Kidney (tissue), 14 donors: ENCODE data around the gene PLCB4. TPM values are rescaled to one million over a fixed set of nuclear protein-coding genes. Genes with fewer than 3 reads are reported as not detected.

Experiments used
- DNase-seq, 5 donors: peaks; one replicate each; pipeline ENCODE4 v3.0.0-alpha.2; 2013 to 2020
- FAIRE-seq: peaks from 2 replicates; lab custom pipeline; 2012; peaks lifted over from hg19 to GRCh38; lab: Jason Lieb, UNC
- H3K27ac ChIP-seq, 2 donors: one replicate each; pipeline ENCODE4 v1.7.0; 2013; ENCODE audit warnings: low read depth in 2 of 2, low read length in 2 of 2, inconsistent platforms in 1 of 2
- H3K27me3 ChIP-seq: one replicate; pipeline ENCODE4 v1.7.1; 2013; ENCODE audit warnings: low read length, inconsistent platforms; ENCODE audit not compliant: control insufficient read depth, insufficient read depth
- H3K36me3 ChIP-seq, 3 donors: one replicate each; pipeline versions ENCODE4 v1.7.0 to v1.7.1; 2013; ENCODE audit warnings: low read length in 3 of 3, control low read depth in 1 of 3, inconsistent platforms in 1 of 3; ENCODE audit not compliant: insufficient read depth in 3 of 3, control insufficient read depth in 2 of 3
- H3K4me1 ChIP-seq, 3 donors: one replicate each; pipeline versions ENCODE4 v1.7.0 to v1.7.1; 2013; ENCODE audit warnings: low read length in 3 of 3, inconsistent platforms in 1 of 3, low read depth in 1 of 3; ENCODE audit not compliant: control insufficient read depth in 2 of 3, insufficient read depth in 2 of 3
- H3K4me3 ChIP-seq, 3 donors: one replicate each; pipeline versions ENCODE4 v1.7.0 to v1.8.1; 2013; ENCODE audit warnings: low read length in 3 of 3, control low read depth in 1 of 3, inconsistent platforms in 1 of 3
- H3K9ac ChIP-seq, 3 donors: one replicate each; pipeline versions ENCODE4 v1.7.0 to v1.7.1; 2013; ENCODE audit warnings: low read length in 3 of 3, control low read depth in 1 of 3, inconsistent platforms in 1 of 3
- H3K9me3 ChIP-seq, 3 donors: one replicate each; pipeline versions ENCODE4 v1.7.0 to v1.7.1; 2013; ENCODE audit warnings: low read length in 3 of 3, control low read depth in 1 of 3, inconsistent platforms in 1 of 3; ENCODE audit not compliant: control insufficient read depth in 2 of 3, insufficient read depth in 1 of 3
- intact Hi-C: fragments of 100-400 bp; cut with DNase I; formaldehyde crosslinking; loops from one replicate; pipeline ENCODE4 v1.11.1; 2022
- polyA plus RNA-seq: library from polyadenylated mRNA; stranded (reverse); fragments of 350-450 nt; fragmentation: Illumina TruSeq; extraction: RNeasy Lipid Tissue Mini Kit (QIAGEN cat#74804); gene quantifications from one replicate; pipeline ENCODE4 v1.2.3, GENCODE V29; 2014; ENCODE audit warnings: low read depth, low replicate concordance; ENCODE audit not compliant: insufficient read depth
- total RNA-seq: library from RNA; stranded (reverse); fragmentation: NEBNext Ultra II Directional; extraction: Animal tissue kit (Norgen Biotek cat#: 25700); gene quantifications from one replicate; pipeline ENCODE4 v1.2.1, GENCODE V29; 2021
- TF ChIP-seq, protein P1 (sequence below): IDR thresholded peaks from 3 replicates; pipeline ENCODE4 v1.5.1; 2012; ENCODE audit warnings: mild to moderate bottlenecking, moderate library complexity, borderline replicate concordance; ENCODE audit not compliant: insufficient read depth; ENCODE audit errors: extremely low read depth
- donor health status: control.
- donor health status: control.
- donor health status: control.
- donor health status: control.
- donor health status: control.
- donor health status: DM: yes; HTN: yes; CAD: no.
- donor health status: Normal renal cell carcinoma (clear cell type).

The PLCB4 gene
- total and polyA plus RNA-seq, 2 donors from 2014 or later, result 2.8 to 17.7 TPM

DNA sequence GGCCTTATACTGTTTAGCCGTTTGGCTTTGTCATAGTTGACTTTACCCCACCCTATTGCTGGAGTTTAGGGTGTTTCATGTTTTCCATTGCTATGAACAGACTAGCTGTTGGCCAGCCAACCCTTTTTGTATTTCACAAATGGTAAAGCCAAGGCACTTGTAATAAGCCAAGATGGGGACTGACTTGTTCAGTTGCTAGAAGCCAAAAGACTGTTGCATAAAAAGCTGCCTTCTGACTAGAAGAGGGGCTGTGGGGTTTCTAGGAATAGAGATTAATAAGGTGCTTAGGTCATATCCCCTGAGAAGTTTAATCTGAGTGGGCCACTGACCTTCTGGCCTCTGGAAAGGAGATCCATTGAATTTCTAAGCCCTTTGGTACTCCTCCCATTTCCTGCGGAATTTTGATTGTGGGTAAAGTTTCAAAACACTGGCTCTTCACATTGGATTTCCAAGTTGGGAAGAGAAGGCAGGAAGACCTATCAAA lies 211.1 kb downstream of the PLCB4 start:
- H3K27me3 ChIP-seq, result no peaks in the 10 kb centered on the region
- no peaks in the 10 kb centered on the region for H3K36me3 ChIP-seq
- FAIRE-seq (no peak), DNase-seq (no peak)
- no peak overlapping the region for H3K27ac ChIP-seq
- no peak overlapping the region for H3K9ac ChIP-seq
- intact Hi-C loops, result no loop called here
- no peaks in the 10 kb centered on the region for H3K4me1 ChIP-seq
- TF ChIP-seq, protein P1, sequence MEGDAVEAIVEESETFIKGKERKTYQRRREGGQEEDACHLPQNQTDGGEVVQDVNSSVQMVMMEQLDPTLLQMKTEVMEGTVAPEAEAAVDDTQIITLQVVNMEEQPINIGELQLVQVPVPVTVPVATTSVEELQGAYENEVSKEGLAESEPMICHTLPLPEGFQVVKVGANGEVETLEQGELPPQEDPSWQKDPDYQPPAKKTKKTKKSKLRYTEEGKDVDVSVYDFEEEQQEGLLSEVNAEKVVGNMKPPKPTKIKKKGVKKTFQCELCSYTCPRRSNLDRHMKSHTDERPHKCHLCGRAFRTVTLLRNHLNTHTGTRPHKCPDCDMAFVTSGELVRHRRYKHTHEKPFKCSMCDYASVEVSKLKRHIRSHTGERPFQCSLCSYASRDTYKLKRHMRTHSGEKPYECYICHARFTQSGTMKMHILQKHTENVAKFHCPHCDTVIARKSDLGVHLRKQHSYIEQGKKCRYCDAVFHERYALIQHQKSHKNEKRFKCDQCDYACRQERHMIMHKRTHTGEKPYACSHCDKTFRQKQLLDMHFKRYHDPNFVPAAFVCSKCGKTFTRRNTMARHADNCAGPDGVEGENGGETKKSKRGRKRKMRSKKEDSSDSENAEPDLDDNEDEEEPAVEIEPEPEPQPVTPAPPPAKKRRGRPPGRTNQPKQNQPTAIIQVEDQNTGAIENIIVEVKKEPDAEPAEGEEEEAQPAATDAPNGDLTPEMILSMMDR, result no peak
- no peak overlapping the region for H3K4me3 ChIP-seq
- no peaks in the 10 kb centered on the region for H3K9me3 ChIP-seq

DNA sequence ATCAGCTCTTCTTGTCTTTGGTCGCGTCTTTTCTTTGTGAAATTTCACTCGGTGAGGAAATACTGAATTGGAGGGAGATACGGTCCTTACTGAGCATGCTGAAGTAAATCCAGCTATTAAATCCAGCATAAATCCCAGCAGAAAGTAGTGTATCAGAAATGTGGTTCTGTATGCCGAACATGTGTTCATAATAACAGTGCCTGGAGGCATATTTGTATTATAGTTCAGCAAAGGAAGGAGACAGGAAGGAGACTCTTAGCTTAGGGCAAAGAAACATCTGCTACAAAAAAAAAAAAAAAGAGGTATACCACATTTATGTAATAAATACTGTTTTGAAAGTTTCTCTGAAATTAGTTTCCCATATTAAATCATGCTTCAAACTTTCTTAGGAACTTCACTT lies 211.8 kb downstream of the PLCB4 start:
- FAIRE-seq (no peak), DNase-seq (no peak)
- no peaks in the 10 kb centered on the region for H3K36me3 ChIP-seq
- no peaks in the 10 kb centered on the region for H3K4me1 ChIP-seq
- H3K9me3 ChIP-seq, result no peaks in the 10 kb centered on the region
- H3K4me3 ChIP-seq, result no peak overlapping the region
- no peaks in the 10 kb centered on the region for H3K27me3 ChIP-seq
- intact Hi-C loops, result no loop called here
- no peak overlapping the region for H3K9ac ChIP-seq
- H3K27ac ChIP-seq, result no peak overlapping the region
- TF ChIP-seq, protein P1, result no peak

DNA sequence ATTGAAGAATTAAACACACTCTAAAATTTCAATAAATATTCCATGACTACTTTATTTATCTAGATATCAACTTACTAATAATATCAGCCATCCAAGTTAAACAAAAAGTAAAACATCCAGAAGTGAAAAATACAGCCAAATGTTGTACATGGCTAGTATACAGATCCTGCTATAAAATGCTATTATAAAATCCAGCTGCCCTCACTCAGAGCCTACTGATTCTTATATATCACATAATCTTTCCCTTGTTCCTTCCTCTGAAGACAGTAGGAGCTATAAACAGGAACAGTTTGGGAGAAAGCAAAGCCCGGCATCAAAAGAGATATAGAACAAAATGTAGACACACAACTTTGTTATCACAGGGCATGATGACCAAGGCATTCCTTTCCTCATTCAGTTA lies 212.9 kb downstream of the PLCB4 start:
- H3K4me1 ChIP-seq, result no peaks in the 10 kb centered on the region
- TF ChIP-seq, protein P1, result no peak

DNA sequence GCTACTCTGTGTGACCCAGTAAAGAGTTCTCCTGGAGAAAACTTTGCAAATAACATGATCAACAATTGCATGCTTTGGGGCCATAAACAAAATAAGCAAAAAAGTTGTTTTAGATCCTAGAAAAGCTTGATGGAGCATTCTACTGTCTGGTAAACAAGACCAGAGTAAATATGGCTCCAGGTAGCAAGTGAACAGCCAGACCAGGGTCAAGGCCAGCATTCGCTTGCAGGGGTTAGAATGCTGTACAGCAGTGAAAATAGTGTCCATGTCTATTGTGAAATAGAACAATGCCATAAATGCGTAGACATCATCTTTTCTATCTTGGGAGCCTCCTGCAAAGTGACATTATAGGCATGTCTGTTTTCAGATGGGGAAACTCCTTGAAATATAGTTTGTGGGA lies 216.7 kb downstream of the PLCB4 start:
- FAIRE-seq (no peak), DNase-seq (no peak)
- Histone ChIP-seq H3K4me3 (no peak overlapping the region), H3K27ac (no peak overlapping the region), H3K9ac (no peak overlapping the region), H3K36me3 (no peaks in the 10 kb centered on the region), H3K4me1 (no peaks in the 10 kb centered on the region), H3K9me3 (no peaks in the 10 kb centered on the region), H3K27me3 (no peaks in the 10 kb centered on the region)
- TF ChIP-seq, protein P1, result no peak
- intact Hi-C loops, result no loop called here

More for the DNA sequence above, 212.9 kb downstream of the PLCB4 start:
- peak in 2 of 5 donors; percentile 54 to 80 for DNase-seq
- intact Hi-C loops, result no loop called here
- H3K4me3 ChIP-seq, result no peak overlapping the region
- no peaks in the 10 kb centered on the region for H3K36me3 ChIP-seq
- H3K9me3 ChIP-seq, result no peaks in the 10 kb centered on the region
- H3K27ac ChIP-seq, result no peak overlapping the region
- no peak for FAIRE-seq
- no peaks in the 10 kb centered on the region for H3K27me3 ChIP-seq
- H3K9ac ChIP-seq, result no peak overlapping the region
